DOHH2 (cell line): Measurements from ENCODE around the gene PCARE.

Experiments
- H3F3A ChIP-seq: fragments of 200-600 bp; sonication (generic), shearing (Covaris generic); 2 replicates; pipeline ENCODE4 v1.6.0; 2016; ENCODE audit warnings: antibody characterized with exemption, mild to moderate bottlenecking; ENCODE audit not compliant: control insufficient read depth, insufficient read depth
- H3K27ac ChIP-seq: fragments of 200-600 bp; sonication (generic); 2 replicates; pipeline ENCODE4 v1.5.1; 2014; ENCODE audit warnings: low read depth, mild to moderate bottlenecking, low read length, moderate library complexity
- H3K27me3 ChIP-seq: fragments of 200-600 bp; sonication (generic); 2 replicates; pipeline ENCODE4 v1.6.1; 2014; ENCODE audit warnings: mild to moderate bottlenecking, low read length, mixed read lengths; ENCODE audit not compliant: control insufficient read depth
- H3K36me3 ChIP-seq: fragments of 200-600 bp; sonication (generic); 2 replicates; pipeline ENCODE4 v1.6.1; 2014; ENCODE audit warnings: mild to moderate bottlenecking, low read length, moderate library complexity, mixed read lengths; ENCODE audit not compliant: control insufficient read depth
- H3K4me1 ChIP-seq: fragments of 200-600 bp; sonication (generic); 2 replicates; pipeline ENCODE4 v1.6.1; 2014; ENCODE audit warnings: mild to moderate bottlenecking, low read length, mixed read lengths; ENCODE audit not compliant: control insufficient read depth
- H3K4me2 ChIP-seq: fragments of 200-600 bp; sonication (generic); 2 replicates; pipeline ENCODE4 v1.6.0; 2014; ENCODE audit warnings: mild to moderate bottlenecking, low read length, moderate library complexity
- H3K4me3 ChIP-seq: fragments of 200-600 bp; sonication (generic); 2 replicates; pipeline ENCODE4 v1.5.1; 2014; ENCODE audit warnings: mild to moderate bottlenecking, low read length, mixed read lengths
- H3K79me2 ChIP-seq: fragments of 200-600 bp; sonication (generic); 2 replicates; pipeline ENCODE4 v1.6.1; 2014; ENCODE audit warnings: mild to moderate bottlenecking, low read length, mixed read lengths; ENCODE audit not compliant: control insufficient read depth
- H3K9me2 ChIP-seq: fragments of 200-600 bp; sonication (generic); replicated peaks from 2 replicates; pipeline ENCODE4 v1.6.1; 2014; ENCODE audit warnings: mild to moderate bottlenecking, low read length, mixed read lengths; ENCODE audit not compliant: control insufficient read depth
- H3K9me3 ChIP-seq: fragments of 200-600 bp; sonication (generic); 2 replicates; pipeline ENCODE4 v1.6.1; 2014; ENCODE audit warnings: antibody characterized with exemption, low read length, mixed read lengths; ENCODE audit not compliant: control insufficient read depth, insufficient read depth
- H4K20me1 ChIP-seq: fragments of 200-600 bp; sonication (generic); 2 replicates; pipeline ENCODE4 v1.6.0; 2014; ENCODE audit warnings: low read depth, mild to moderate bottlenecking, antibody characterized with exemption, low read length, moderate library complexity; ENCODE audit not compliant: control insufficient read depth, insufficient read depth
- EZH2phosphoT487 ChIP-seq: fragments of 200-600 bp; sonication (generic); IDR thresholded peaks from 2 replicates; pipeline ENCODE4 v1.6.1; 2017; ENCODE audit warnings: borderline replicate concordance, mild to moderate bottlenecking, antibody characterized with exemption, low read length, moderate library complexity, mixed read lengths
- TF ChIP-seq, protein P1 (sequence below): fragments of 200-600 bp; sonication (generic); IDR thresholded peaks from one replicate; pipeline ENCODE4 v1.5.1; 2014; ENCODE audit warnings: antibody characterized with exemption, mild to moderate bottlenecking, low read depth, low read length; ENCODE audit not compliant: poor library complexity, severe bottlenecking

Gene PCARE

DNA sequence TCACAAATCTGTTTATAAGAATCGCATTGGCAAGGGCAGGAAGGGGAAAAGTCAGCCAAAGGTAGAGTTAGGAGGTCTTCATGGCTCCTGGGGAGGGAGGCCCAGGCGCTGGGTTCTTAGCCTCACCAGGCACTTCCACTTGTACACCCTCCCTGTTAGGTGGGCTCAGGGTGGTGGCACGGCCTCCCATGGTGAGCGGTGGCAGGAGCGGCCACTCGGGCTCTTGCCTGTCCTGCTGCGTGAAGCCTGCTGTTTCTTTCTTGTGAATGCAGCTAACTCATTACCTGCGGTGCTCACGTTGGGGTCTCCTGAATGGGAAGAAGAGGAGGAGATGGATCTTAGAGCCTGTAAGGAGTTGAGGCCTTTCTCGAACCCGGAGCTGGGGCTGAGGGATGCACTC lies 52.4 kb downstream of the PCARE start:
- Histone ChIP-seq H3F3A (no peaks in the 10 kb centered on the region), H3K27ac (no peak overlapping the region), H3K9me2 (no peaks in the 10 kb centered on the region), H3K4me2 (no peak overlapping the region), H3K36me3 (no peaks in the 10 kb centered on the region), H3K4me1 (no peaks in the 10 kb centered on the region), H4K20me1 (no peaks in the 10 kb centered on the region), H3K27me3 (no peaks in the 10 kb centered on the region), H3K79me2 (no peaks in the 10 kb centered on the region), H3K9me3 (no peaks in the 10 kb centered on the region), H3K4me3 (no peak overlapping the region)
- no peak for TF ChIP-seq EZH2phosphoT487
- TF ChIP-seq, protein P1, sequence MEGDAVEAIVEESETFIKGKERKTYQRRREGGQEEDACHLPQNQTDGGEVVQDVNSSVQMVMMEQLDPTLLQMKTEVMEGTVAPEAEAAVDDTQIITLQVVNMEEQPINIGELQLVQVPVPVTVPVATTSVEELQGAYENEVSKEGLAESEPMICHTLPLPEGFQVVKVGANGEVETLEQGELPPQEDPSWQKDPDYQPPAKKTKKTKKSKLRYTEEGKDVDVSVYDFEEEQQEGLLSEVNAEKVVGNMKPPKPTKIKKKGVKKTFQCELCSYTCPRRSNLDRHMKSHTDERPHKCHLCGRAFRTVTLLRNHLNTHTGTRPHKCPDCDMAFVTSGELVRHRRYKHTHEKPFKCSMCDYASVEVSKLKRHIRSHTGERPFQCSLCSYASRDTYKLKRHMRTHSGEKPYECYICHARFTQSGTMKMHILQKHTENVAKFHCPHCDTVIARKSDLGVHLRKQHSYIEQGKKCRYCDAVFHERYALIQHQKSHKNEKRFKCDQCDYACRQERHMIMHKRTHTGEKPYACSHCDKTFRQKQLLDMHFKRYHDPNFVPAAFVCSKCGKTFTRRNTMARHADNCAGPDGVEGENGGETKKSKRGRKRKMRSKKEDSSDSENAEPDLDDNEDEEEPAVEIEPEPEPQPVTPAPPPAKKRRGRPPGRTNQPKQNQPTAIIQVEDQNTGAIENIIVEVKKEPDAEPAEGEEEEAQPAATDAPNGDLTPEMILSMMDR = no peak

DNA sequence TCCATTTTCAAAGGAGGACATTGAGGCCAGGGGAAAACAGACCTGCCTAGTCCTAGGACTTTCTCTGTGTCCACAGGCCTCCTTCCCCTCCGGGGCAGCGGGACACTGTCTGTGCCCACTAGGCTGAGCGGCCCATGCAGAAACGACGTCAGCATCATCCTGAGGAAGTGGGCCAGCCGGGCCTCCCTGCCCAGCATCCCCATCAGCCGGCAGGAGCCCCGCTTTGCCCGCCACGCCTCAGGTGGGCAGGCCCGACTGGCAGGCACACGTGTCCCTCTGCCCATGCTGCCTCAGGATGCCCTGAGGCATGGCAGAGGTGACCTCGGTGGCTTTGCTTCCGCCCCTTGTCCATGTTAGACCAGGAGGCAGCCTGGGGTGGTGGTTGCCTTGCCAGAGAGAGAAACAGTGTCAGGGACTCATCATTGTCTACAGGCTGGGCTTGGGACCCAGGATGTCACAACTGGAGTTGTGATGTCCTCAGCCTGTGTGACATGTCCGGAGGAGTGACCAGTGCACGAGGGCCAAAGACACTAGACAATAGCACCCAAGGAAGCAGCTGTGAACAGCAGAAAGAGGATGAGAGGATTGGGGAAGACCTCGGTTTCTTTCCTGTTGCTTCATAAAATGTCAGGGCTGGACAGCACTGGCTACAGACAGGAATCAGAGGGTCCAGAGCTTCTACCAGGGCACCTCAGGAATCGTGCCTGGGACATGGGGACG lies 56.4 kb downstream of the PCARE start:
- TF ChIP-seq, protein P1 = no peak
- TF ChIP-seq EZH2phosphoT487 = no peak
- Histone ChIP-seq H3K4me1 (no peaks in the 10 kb centered on the region), H3K79me2 (no peaks in the 10 kb centered on the region), H3K36me3 (no peaks in the 10 kb centered on the region), H3K27me3 (peaks cover 6% of the 10 kb centered on the region; the same call in 1 of the 2 replicates), H3F3A (no peaks in the 10 kb centered on the region), H3K9me3 (no peaks in the 10 kb centered on the region), H4K20me1 (no peaks in the 10 kb centered on the region), H3K4me2 (no peak overlapping the region), H3K4me3 (no peak overlapping the region), H3K27ac (no peak overlapping the region), H3K9me2 (no peaks in the 10 kb centered on the region)

DNA sequence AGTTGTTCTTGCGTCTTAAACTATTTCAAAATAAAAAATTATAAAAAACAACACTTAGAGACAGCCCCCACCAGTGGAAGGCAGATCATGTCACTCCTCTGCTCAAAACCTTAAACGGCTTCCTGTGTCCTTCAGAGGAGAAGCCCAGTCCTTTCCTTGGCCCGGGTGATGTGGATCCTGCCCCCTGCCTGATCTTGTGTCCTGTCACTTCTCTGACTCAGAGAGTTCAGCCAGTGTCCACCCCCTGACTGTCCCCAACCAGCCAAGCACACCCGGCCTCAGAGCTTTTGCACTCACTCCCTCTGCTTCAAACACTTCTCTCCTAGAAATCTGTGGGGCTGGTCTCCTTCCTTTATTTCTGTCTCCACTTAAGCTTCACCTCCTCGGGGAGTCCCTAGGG lies 57.8 kb downstream of the PCARE start:
- Histone ChIP-seq H3F3A (no peaks in the 10 kb centered on the region), H3K4me2 (no peak overlapping the region)

More for the DNA sequence above, 57.8 kb downstream of the PCARE start:
- H3K4me3 ChIP-seq = no peak overlapping the region
- no peak for TF ChIP-seq EZH2phosphoT487
- TF ChIP-seq, protein P1 = no peak
- H3K9me2 ChIP-seq = no peaks in the 10 kb centered on the region
- no peaks in the 10 kb centered on the region for H4K20me1 ChIP-seq
- H3K27me3 ChIP-seq = peaks cover 14% of the 10 kb centered on the region; the same call in 1 of the 2 replicates
- no peak overlapping the region for H3K27ac ChIP-seq
- H3K79me2 ChIP-seq = no peaks in the 10 kb centered on the region
- H3K9me3 ChIP-seq = no peaks in the 10 kb centered on the region
- no peaks in the 10 kb centered on the region for H3K36me3 ChIP-seq
- no peaks in the 10 kb centered on the region for H3K4me1 ChIP-seq
